BLaER1 (cell line): ENCODE measurements around the gene PSMD8.
A peak's percentile ranks its signal among the peaks of the same experiment; 100 is the strongest.
"Not testable (repeated sequence)": the region's sequence is repeated elsewhere in the genome, so short reads cannot be mapped to it uniquely, and the experiment has no call there.

Experiments
- H3K27ac ChIP-seq: shearing (Covaris generic); formaldehyde crosslinking; 2 replicates; pipeline ENCODE4 v1.8.1; 2022
- H3K27me3 ChIP-seq: shearing (Covaris generic); formaldehyde crosslinking; 2 replicates; pipeline ENCODE4 v1.8.1; 2022
- H3K36me3 ChIP-seq: shearing (Covaris generic); formaldehyde crosslinking; 2 replicates; pipeline ENCODE4 v1.8.1; 2022
- H3K4me1 ChIP-seq: shearing (Covaris generic); formaldehyde crosslinking; 2 replicates; pipeline ENCODE4 v1.8.1; 2022
- H3K4me2 ChIP-seq: shearing (Covaris generic); formaldehyde crosslinking; 2 replicates; pipeline ENCODE4 v1.8.1; 2022
- H3K4me3 ChIP-seq: shearing (Covaris generic); formaldehyde crosslinking; 2 replicates; pipeline ENCODE4 v1.8.1; 2022
- H3K9ac ChIP-seq: shearing (Covaris generic); formaldehyde crosslinking; 2 replicates; pipeline ENCODE4 v1.8.1; 2022
- H3K9me3 ChIP-seq: shearing (Covaris generic); formaldehyde crosslinking; 2 replicates; pipeline ENCODE4 v1.8.1; 2022
- H4K20me1 ChIP-seq: shearing (Covaris generic); formaldehyde crosslinking; 2 replicates; pipeline ENCODE4 v1.8.1; 2022
- Cebpa-rat ChIP-seq: shearing (Covaris generic); IDR thresholded peaks from 2 replicates; pipeline ENCODE4 v1.8.1; 2022

Gene PSMD8

DNA sequence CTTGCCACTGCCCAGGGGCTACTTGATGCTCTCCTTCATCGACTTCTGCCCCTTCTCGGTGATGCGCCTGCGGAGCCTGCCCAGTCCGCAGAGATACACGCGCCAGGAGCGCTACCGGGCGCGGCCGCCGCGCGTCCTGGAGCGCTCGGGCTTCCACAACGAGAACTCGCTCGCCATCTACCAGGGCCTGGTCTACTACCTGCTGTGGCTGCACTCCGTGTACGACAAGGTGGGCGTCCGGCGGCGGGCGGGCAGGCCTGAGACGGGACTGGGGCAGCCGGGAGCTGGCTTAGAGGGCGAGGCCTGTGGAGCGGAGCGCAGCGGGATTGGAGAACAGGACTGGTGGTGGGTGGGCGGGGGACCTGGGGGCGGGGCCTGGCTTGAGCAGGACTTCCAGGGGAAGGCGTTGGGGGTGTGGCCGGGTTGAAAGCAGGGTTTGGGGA lies 12.7 kb upstream of the PSMD8 start:
- Histone ChIP-seq H4K20me1 (no peaks in the 10 kb centered on the region), H3K4me3 (peak overlapping the region; percentile 80), H3K9ac (peak overlapping the region; percentile 49; the same call in 1 of the 2 replicates), H3K27me3 (peaks cover 27% of the 10 kb centered on the region), H3K4me1 (peaks cover 14% of the 10 kb centered on the region), H3K36me3 (no peaks in the 10 kb centered on the region), H3K9me3 (peaks cover 17% of the 10 kb centered on the region), H3K4me2 (peak overlapping the region; percentile 96), H3K27ac (no peak overlapping the region)
- no peak for TF ChIP-seq Cebpa-rat

DNA sequence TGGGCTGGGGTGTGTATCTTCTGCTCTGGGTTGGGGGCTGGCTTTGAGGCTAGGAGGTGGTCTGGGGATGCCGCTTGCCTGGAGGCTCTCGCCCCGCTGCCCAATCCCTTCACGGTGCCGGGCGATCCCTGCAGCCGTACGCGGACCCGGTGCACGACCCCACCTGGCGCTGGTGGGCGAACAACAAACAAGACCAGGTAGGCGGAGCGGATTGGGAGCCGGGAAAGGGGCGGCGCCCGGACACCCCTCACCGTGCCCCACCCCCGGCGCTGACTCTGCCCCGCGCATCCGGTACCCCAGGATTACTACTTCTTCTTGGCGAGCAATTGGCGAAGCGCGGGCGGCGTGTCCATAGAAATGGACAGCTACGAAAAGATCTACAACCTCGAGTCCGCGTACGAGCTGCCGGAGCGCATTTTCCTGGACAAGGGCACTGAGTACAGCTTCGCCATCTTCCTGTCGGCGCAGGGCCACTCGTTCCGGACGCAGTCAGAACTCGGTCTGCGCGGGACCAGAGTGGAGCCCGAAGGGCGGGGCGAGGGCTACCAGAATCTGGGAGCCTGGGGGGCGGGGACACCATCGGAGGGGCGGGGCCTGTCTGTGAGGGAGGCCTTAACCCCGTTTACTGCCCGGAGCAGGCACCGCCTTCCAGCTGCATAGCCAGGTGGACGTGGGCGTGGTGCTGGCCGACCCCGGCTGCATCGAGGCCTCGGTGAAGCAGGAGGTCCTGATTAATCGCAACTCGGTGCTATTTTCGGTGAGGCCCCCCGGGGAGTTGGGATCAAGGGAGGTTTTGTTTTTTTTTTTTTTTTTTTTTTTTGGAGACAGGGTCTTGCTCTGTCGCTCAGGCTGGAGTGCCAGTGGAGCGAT lies 12.1 kb upstream of the PSMD8 start:
- TF ChIP-seq Cebpa-rat = no peak
- Histone ChIP-seq H3K27me3 (peaks cover 27% of the 10 kb centered on the region), H3K27ac (no peak overlapping the region), H4K20me1 (no peaks in the 10 kb centered on the region), H3K36me3 (no peaks in the 10 kb centered on the region), H3K4me2 (peak overlapping the region; percentile 96), H3K4me3 (peak overlapping the region; percentile 80), H3K9ac (peak overlapping the region; percentile 55; the same call in 1 of the 2 replicates), H3K4me1 (peaks cover 14% of the 10 kb centered on the region), H3K9me3 (peaks cover 17% of the 10 kb centered on the region)

DNA sequence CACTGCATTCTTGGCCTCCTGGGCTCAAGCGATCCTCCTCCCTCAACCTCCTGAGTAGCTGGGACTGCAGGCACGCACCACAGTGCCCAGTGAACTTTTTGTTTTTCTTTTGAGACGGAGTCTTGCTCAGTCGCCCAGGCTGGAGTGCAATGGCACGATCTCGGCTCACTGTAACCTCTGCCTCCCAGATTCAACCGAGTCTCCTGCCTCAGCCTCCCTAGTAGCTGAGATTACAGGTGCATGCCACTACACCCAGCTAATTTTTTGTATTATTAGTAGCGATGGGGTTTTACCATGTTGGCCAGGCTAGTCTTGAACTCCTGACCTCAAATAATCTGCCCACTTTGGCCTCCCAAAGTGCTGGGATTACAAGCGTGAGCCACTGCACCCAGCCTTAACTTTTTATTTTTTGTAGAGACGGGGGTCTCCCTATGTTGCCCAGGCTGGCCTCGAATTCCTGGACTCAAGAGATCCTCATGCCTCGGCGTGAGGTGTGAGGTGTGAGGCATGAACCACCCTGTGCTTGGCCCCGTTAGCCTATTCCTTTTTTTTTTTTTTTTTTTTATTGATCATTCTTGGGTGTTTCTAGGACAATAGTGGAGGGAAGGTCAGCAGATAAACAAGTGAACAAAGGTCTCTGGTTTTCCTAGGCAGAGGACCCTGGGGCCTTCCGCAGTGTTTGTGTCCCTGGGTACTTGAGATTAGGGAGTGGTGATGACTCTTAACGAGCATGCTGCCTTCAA lies 11.3 kb upstream of the PSMD8 start:
- peaks cover 14% of the 10 kb centered on the region for H3K4me1 ChIP-seq
- H3K36me3 ChIP-seq, H3K27ac ChIP-seq, H3K9ac ChIP-seq, H4K20me1 ChIP-seq: not testable (repeated sequence)
- H3K27me3 ChIP-seq = peaks cover 27% of the 10 kb centered on the region
- H3K4me3 ChIP-seq = peak overlapping the region; percentile 80
- H3K4me2 ChIP-seq = peak overlapping the region; percentile 96
- peaks cover 17% of the 10 kb centered on the region for H3K9me3 ChIP-seq

DNA sequence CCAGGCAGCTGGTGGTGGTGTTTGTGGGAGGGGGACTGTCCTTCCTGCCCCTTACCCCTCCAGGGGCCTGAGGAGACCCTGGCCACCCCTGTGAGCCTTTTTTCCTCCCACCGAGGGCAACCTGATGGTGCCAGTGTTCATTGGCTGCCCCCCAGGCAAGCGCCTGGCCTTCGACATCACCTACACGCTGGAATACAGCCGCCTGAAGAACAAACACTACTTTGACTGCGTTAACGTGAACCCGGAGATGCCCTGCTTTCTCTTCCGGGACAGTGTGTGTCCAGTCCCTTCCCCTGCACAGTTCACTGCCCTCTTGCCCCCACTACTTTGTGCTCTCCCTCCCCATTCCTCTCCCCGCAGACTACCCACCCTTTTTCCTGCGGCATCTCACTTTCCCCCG lies 7.3 kb upstream of the PSMD8 start:
- H3K4me3 ChIP-seq = no peak overlapping the region
- no peak overlapping the region for H3K4me2 ChIP-seq
- H3K36me3 ChIP-seq = no peaks in the 10 kb centered on the region
- H3K27ac ChIP-seq = no peak overlapping the region
- H3K4me1 ChIP-seq = peaks cover 8% of the 10 kb centered on the region
- no peaks in the 10 kb centered on the region for H3K27me3 ChIP-seq
- no peak for TF ChIP-seq Cebpa-rat
- H3K9me3 ChIP-seq = peaks cover 17% of the 10 kb centered on the region
- H4K20me1 ChIP-seq = no peaks in the 10 kb centered on the region
- H3K9ac ChIP-seq = no peak overlapping the region

DNA sequence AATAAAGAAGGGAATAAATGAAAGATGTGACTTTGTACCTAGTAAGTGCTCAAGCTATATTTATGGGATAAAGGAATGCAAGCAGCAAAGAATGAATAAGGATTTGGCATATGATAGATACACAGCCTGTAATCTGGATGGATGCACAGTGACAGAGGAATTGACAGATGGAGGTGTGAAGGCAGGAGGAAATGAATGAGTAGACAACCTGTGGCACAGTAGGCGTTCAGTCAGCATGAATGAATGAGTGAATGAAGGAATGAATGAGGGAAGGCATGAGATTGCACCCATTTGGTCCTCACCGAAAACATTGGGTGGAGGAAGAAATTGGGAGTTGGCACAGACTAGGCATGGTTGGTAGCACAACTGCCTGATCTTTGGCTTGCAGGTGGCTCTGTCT lies 4.8 kb upstream of the PSMD8 start:
- Histone ChIP-seq H3K4me1 (peaks cover 6% of the 10 kb centered on the region), H3K9me3 (peaks cover 11% of the 10 kb centered on the region), H3K4me3 (no peak overlapping the region), H4K20me1 (no peaks in the 10 kb centered on the region), H3K36me3 (no peaks in the 10 kb centered on the region), H3K27ac (no peak overlapping the region), H3K9ac (no peak overlapping the region), H3K27me3 (no peaks in the 10 kb centered on the region), H3K4me2 (no peak overlapping the region)
- TF ChIP-seq Cebpa-rat = no peak

DNA sequence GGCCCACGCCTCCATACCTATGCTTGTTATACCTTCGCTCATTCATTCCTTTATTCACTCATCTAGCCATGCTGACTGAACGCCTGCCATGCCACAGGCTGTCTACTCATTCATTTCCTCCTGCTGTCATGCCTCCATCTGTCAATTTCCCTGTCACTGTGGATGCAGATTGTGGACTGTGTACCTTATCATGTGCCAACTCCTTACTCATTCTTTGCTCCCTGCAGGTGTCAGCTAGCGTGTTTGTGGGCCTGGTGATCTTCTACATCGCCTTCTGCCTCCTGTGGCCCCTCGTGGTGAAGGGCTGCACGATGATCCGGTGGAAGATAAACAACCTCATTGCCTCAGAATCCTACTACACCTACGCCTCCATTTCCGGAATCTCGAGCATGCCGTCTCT lies 4.1 kb upstream of the PSMD8 start:
- H3K27me3 ChIP-seq = no peaks in the 10 kb centered on the region
- no peak for TF ChIP-seq Cebpa-rat
- no peak overlapping the region for H3K4me2 ChIP-seq
- no peaks in the 10 kb centered on the region for H3K36me3 ChIP-seq
- no peak overlapping the region for H3K9ac ChIP-seq
- H3K27ac ChIP-seq = no peak overlapping the region
- H3K4me1 ChIP-seq = peaks cover 6% of the 10 kb centered on the region
- no peak overlapping the region for H3K4me3 ChIP-seq
- peaks cover 4% of the 10 kb centered on the region for H3K9me3 ChIP-seq
- peaks cover 2% of the 10 kb centered on the region; the same call in 1 of the 2 replicates for H4K20me1 ChIP-seq

DNA sequence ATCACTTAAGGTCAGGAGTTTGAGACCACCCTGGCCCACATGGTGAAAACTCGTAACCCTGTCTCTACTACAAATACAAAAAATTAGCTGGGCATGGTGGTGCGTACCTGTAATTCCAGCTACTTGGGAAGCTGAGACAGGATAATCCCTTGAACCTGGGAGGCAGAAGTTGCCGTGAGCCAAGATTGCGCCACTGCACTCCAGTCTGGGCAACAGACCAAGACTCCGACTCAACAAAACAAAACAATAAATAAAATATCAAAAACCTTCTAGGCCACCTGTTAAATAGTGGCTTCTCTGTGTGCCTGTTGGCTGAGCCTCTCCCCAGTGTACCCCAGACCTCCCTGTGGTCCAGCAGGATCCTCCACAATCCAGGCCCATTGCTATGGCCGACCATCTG lies 3.3 kb upstream of the PSMD8 start:
- Histone ChIP-seq H3K4me3 (no peak overlapping the region), H3K4me1 (peaks cover 14% of the 10 kb centered on the region), H3K27me3 (no peaks in the 10 kb centered on the region), H3K4me2 (no peak overlapping the region), H4K20me1 (peaks cover 9% of the 10 kb centered on the region; the same call in 1 of the 2 replicates), H3K36me3 (no peaks in the 10 kb centered on the region; the same call in 1 of the 2 replicates), H3K27ac (no peak overlapping the region), H3K9ac (no peak overlapping the region), H3K9me3 (no peaks in the 10 kb centered on the region)
- no peak for TF ChIP-seq Cebpa-rat

DNA sequence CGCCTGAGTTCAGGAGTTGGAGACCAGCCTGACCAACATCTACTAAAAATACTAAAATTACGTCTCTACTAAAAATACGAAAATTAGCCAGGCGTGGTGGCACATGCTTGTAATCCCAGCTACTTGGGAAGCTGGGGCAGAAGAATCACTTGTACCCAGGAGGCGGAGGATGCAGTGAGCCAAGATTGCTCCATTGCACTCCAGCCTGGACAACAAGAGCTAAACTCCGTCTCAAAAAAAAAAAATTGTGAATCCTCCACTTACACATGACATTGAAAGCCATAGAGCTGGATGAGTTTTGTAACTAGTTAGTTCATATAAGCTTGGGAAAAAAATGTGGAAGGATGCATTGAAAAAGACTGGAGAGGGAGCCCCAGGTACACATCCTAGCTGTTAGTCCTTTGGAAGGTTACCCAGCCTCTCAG lies 452 bp upstream of the PSMD8 start:
- H3K4me1 ChIP-seq = peaks cover 22% of the 10 kb centered on the region
- no peaks in the 10 kb centered on the region for H3K9me3 ChIP-seq
- peak overlapping the region; percentile 68 for H3K4me2 ChIP-seq
- peak overlapping the region; percentile 85 for H3K4me3 ChIP-seq
- peaks cover 37% of the 10 kb centered on the region for H4K20me1 ChIP-seq
- peaks cover 28% of the 10 kb centered on the region for H3K36me3 ChIP-seq
- H3K27me3 ChIP-seq = no peaks in the 10 kb centered on the region
- peak overlapping the region; percentile 94; the same call in 1 of the 2 replicates for H3K9ac ChIP-seq
- TF ChIP-seq Cebpa-rat = no peak
- peak overlapping the region; percentile 94 for H3K27ac ChIP-seq

DNA sequence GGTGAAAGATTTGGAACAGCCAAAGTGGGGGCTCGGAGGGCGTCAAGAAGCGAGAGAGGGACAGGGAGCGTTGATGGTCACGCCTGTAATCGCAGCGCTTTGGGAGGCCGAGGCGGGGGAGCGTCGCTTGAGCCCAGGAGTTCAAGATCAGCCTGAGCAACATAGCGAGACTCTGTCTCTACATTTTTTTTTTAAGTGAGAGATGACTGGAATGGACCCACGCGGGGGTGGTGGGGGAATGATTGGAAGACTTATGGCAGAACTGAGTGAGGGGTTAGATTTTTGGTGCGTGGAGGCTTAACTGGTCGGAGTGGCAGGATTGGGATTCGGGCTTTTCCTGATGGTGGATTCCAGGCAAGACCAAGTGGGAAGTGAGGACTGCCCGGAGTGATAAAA lies 725 bp downstream of the PSMD8 start:
- Histone ChIP-seq H3K4me1 (peaks cover 22% of the 10 kb centered on the region), H3K27ac (peak overlapping the region; percentile 94), H3K36me3 (peaks cover 40% of the 10 kb centered on the region), H4K20me1 (peaks cover 49% of the 10 kb centered on the region), H3K9me3 (no peaks in the 10 kb centered on the region), H3K4me2 (peak overlapping the region; percentile 99), H3K4me3 (peak overlapping the region; percentile 85), H3K9ac (peak overlapping the region; percentile 94), H3K27me3 (no peaks in the 10 kb centered on the region)
- no peak for TF ChIP-seq Cebpa-rat

DNA sequence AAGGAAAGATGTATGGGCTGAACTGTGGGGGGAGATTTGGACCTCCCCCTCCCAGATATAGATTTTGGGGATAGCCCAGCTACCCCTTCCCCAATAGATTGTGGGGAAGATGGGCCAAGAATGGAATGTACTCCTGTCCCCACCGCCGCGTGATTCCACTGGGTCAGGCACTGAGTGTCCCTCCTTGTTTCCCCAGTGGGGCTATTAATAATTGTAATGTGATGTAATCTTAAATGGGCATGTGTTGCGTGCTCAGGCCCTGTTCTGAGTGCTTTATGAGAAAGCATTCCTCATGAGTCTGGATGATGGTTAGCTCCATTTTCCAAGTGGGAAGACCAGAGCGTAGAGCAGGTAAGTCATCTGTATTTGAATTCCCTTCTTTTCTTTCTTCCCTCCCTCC lies 1.4 kb downstream of the PSMD8 start:
- no peaks in the 10 kb centered on the region for H3K9me3 ChIP-seq
- peaks cover 54% of the 10 kb centered on the region for H4K20me1 ChIP-seq
- H3K36me3 ChIP-seq = peaks cover 46% of the 10 kb centered on the region
- H3K4me3 ChIP-seq = peak overlapping the region; percentile 85
- H3K27me3 ChIP-seq = no peaks in the 10 kb centered on the region
- H3K27ac ChIP-seq = peak overlapping the region; percentile 94
- no peak for TF ChIP-seq Cebpa-rat
- peak overlapping the region; percentile 99 for H3K4me2 ChIP-seq
- H3K4me1 ChIP-seq = peaks cover 22% of the 10 kb centered on the region
- peak overlapping the region; percentile 94 for H3K9ac ChIP-seq
